Muscle layer of colon (tissue), 2 donors: ENCODE data around the gene SFMBT2.

ENCODE experiments used
- H3K27ac ChIP-seq: one replicate; pipeline ENCODE4 v1.7.0; 2013; ENCODE audit warnings: low read depth, mild to moderate bottlenecking, low read length, moderate library complexity
- H3K27me3 ChIP-seq, 2 donors: one replicate each; pipeline ENCODE4 v1.7.0; 2013; ENCODE audit warnings: low read length in 2 of 2, mild to moderate bottlenecking in 2 of 2; ENCODE audit not compliant: insufficient read depth in 2 of 2, control insufficient read depth in 1 of 2
- H3K36me3 ChIP-seq: one replicate; pipeline ENCODE4 v1.7.0; 2013; ENCODE audit warnings: mild to moderate bottlenecking, low read length; ENCODE audit not compliant: insufficient read depth
- H3K4me1 ChIP-seq: one replicate; pipeline ENCODE4 v1.7.0; 2013; ENCODE audit warnings: mild to moderate bottlenecking, low read length; ENCODE audit not compliant: insufficient read depth
- H3K4me3 ChIP-seq, 2 donors: one replicate each; pipeline ENCODE4 v1.7.0; 2013; ENCODE audit warnings: low read length in 2 of 2, low read depth in 1 of 2, mild to moderate bottlenecking in 1 of 2, moderate library complexity in 1 of 2
- H3K9ac ChIP-seq: one replicate; pipeline ENCODE4 v1.7.0; 2013; ENCODE audit warnings: low read length
- H3K9me3 ChIP-seq: one replicate; pipeline ENCODE4 v1.7.0; 2013; ENCODE audit warnings: mild to moderate bottlenecking, low read length
- donor health status: abdominal sarcoma.
- donor health status: Adenocarcinoma of cecum.

The SFMBT2 gene

DNA sequence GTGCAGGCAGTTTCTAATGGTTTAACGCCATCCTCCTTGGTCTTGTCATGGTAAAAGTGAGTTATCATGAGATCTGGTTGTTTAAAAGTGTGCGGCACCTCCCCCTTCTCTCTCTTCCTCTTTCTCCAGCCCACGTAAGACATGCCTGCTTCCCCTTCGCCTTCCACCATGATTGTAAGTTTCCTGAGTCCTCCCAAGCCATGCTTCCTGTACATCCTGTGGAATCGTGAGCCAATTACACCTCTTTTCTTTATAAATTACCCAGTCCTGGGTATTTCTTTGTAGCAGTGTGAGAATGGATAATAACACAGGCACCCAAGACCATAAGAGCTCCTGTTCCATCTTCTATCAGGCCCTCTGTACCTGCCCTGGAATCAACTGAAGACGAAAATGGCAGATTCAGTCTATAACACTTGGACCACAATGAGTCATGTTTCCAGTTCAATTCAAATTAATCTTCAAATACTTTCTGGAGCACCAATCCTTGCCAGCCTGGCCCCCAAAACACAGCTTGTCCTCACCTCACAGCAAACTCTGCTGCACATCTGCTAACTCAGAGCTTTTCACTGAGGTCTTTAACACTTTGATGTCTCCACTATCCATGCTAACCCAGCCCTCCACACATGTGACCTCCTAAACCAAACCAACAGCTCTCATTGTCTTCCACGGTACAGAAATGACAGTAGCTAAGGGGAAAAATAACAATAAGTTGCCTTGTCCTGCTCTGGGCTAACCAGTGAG lies 73.2 kb downstream of the SFMBT2 start:
- H3K4me3 ChIP-seq, result no peak overlapping the region
- no peaks in the 10 kb centered on the region for H3K27me3 ChIP-seq
- H3K9ac ChIP-seq, result no peak overlapping the region
- no peak overlapping the region for H3K27ac ChIP-seq
- no peaks in the 10 kb centered on the region for H3K4me1 ChIP-seq
- no peaks in the 10 kb centered on the region for H3K36me3 ChIP-seq
- no peaks in the 10 kb centered on the region for H3K9me3 ChIP-seq

DNA sequence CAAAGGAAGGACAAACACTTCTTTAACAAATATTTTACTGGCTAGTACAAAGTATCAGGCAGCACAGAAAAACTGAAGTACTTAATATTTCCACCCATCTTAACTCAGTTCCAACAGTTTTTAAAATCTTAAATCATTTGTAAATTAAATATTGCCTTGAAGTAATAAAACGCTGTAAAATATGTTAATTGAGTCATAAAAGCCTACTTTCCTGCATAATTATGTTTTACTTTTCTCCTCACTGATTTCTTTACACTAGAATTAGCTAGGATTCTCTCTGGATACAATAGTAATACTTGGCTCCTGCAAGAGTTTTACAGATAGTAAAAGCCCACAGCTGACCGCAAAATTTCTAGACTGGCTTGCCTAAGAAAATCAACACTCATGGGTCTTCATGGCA lies 74.9 kb downstream of the SFMBT2 start:
- H3K9me3 ChIP-seq, result no peaks in the 10 kb centered on the region
- H3K9ac ChIP-seq, result no peak overlapping the region
- H3K4me1 ChIP-seq, result no peaks in the 10 kb centered on the region
- no peaks in the 10 kb centered on the region for H3K27me3 ChIP-seq
- H3K36me3 ChIP-seq, result no peaks in the 10 kb centered on the region
- no peak overlapping the region for H3K4me3 ChIP-seq
- H3K27ac ChIP-seq, result no peak overlapping the region

GRCh38 chr10:7334642-7334964 lies 76.2 kb downstream of the SFMBT2 start:
- H3K4me3 ChIP-seq, result no peak overlapping the region
- no peak overlapping the region for H3K9ac ChIP-seq
- H3K9me3 ChIP-seq, result no peaks in the 10 kb centered on the region
- H3K27ac ChIP-seq, result no peak overlapping the region
- no peaks in the 10 kb centered on the region for H3K36me3 ChIP-seq
- no peaks in the 10 kb centered on the region for H3K4me1 ChIP-seq
- no peaks in the 10 kb centered on the region for H3K27me3 ChIP-seq

- Histone ChIP-seq H3K36me3 (no peaks in the 10 kb centered on the region), H3K4me1 (no peaks in the 10 kb centered on the region), H3K9me3 (no peaks in the 10 kb centered on the region), H3K27ac (no peak overlapping the region), H3K9ac (no peak overlapping the region), H3K4me3 (no peak overlapping the region), H3K27me3 (no peaks in the 10 kb centered on the region)
Measured at GRCh38 chr10:7333961-7334641, 76.7 kb downstream of the SFMBT2 start.

GRCh38 chr10:7329219-7329618 lies 81.6 kb downstream of the SFMBT2 start:
- no peaks in the 10 kb centered on the region for H3K36me3 ChIP-seq

DNA sequence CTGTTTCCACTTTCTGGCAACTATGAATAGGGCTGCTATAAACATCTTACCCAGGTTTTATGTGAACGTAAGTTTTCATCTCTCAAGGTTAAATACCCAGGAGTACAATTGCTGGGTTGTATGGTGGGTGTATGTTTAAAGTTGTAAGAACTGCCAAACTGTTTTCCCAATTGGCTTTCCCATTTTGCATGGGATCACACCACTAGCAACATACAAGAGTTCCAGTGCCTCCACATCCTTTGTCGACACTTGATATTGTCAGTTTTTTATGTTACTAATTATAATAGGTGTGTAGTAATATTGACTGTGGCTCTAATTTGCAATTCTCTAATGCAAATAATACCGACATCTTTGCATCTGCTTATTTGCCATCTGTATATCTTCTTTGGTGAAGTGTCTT lies 82.9 kb downstream of the SFMBT2 start:
- Histone ChIP-seq H3K27ac (no peak overlapping the region), H3K4me1 (no peaks in the 10 kb centered on the region), H3K4me3 (no peak overlapping the region), H3K36me3 (no peaks in the 10 kb centered on the region), H3K9ac (no peak overlapping the region), H3K9me3 (no peaks in the 10 kb centered on the region), H3K27me3 (no peaks in the 10 kb centered on the region)

More at GRCh38 chr10:7329219-7329618, 81.6 kb downstream of the SFMBT2 start:
- no peak overlapping the region for H3K9ac ChIP-seq
- H3K27me3 ChIP-seq, result no peaks in the 10 kb centered on the region
- no peaks in the 10 kb centered on the region for H3K4me1 ChIP-seq
- no peak overlapping the region for H3K4me3 ChIP-seq
- H3K9me3 ChIP-seq, result no peaks in the 10 kb centered on the region
- no peak overlapping the region for H3K27ac ChIP-seq

DNA sequence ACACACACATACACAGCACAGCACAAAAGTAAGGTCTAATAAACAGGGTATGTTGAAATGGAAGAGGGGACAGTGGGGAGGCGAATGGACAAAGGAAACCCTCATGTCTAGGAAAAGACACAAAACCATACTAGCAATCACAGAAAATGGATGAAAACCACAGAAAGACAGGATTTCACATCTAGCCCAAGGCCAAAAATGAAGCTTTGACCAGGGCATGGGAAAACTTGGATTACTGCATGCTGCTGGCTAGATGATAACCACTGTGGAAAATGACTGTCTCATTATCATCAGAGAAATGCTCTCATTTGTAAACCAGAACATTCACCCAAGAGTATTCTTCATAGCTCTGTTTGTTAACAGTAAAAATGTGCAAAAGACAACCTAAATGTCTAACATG lies 88.2 kb downstream of the SFMBT2 start:
- no peak overlapping the region for H3K9ac ChIP-seq
- no peak overlapping the region for H3K4me3 ChIP-seq
- no peaks in the 10 kb centered on the region for H3K4me1 ChIP-seq
- H3K27me3 ChIP-seq, result no peaks in the 10 kb centered on the region
- no peak overlapping the region for H3K27ac ChIP-seq
- H3K36me3 ChIP-seq, result no peaks in the 10 kb centered on the region
- no peaks in the 10 kb centered on the region for H3K9me3 ChIP-seq

- Histone ChIP-seq H3K9me3 (no peaks in the 10 kb centered on the region), H3K36me3 (no peaks in the 10 kb centered on the region), H3K9ac (no peak overlapping the region), H3K27me3 (no peaks in the 10 kb centered on the region), H3K27ac (no peak overlapping the region), H3K4me3 (no peak overlapping the region), H3K4me1 (no peaks in the 10 kb centered on the region)
Measured at GRCh38 chr10:7320072-7320471, 90.8 kb downstream of the SFMBT2 start.

- Histone ChIP-seq H3K9me3 (no peaks in the 10 kb centered on the region), H3K36me3 (no peaks in the 10 kb centered on the region), H3K4me3 (no peak overlapping the region), H3K4me1 (no peaks in the 10 kb centered on the region), H3K9ac (no peak overlapping the region), H3K27ac (no peak overlapping the region), H3K27me3 (no peaks in the 10 kb centered on the region)
Measured at GRCh38 chr10:7319632-7320031, 91.2 kb downstream of the SFMBT2 start.

- Histone ChIP-seq H3K9me3 (no peaks in the 10 kb centered on the region), H3K36me3 (no peaks in the 10 kb centered on the region), H3K9ac (no peak overlapping the region), H3K4me3 (no peak overlapping the region), H3K27ac (no peak overlapping the region), H3K27me3 (no peaks in the 10 kb centered on the region), H3K4me1 (no peaks in the 10 kb centered on the region)
Measured at GRCh38 chr10:7318836-7319235, 92.0 kb downstream of the SFMBT2 start.

DNA sequence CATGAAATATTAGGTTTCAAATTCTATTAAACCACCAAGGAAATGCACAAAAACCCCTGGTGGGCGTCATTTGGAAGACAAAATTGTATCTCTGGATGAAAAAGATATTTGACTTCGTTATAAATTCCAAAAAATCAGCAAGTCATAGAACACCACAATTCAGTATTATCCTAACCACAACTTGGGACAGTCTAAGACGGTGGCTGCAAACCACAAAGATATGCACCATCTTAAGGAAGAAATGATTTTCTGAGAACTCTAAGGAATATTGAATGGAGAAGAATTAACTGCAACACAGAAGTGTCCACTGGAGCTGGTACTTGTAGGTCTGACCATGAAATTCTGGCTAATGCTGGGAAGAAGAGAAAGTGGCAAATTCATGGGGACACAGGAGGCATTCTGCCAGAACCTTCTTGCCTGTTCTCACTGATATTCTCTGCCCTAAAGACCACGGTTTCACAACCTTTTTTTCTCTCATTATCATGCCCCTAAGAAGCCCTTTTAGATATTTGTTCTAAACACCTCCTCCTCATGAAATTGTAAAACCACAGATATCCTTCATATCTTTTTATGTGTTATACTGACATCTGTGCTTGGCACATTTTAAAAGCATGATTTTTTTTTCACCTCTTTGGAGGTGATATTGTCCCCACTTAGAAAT lies 92.9 kb downstream of the SFMBT2 start:
- Histone ChIP-seq H3K4me1 (no peaks in the 10 kb centered on the region), H3K4me3 (no peak overlapping the region), H3K9ac (no peak overlapping the region), H3K27me3 (no peaks in the 10 kb centered on the region), H3K36me3 (no peaks in the 10 kb centered on the region), H3K9me3 (no peaks in the 10 kb centered on the region), H3K27ac (no peak overlapping the region)
